DOHH2 (cell line): ENCODE results near the gene PTP4A2.

Experiments used
- H3F3A ChIP-seq: fragments of 200-600 bp; sonication (generic), shearing (Covaris generic); 2 replicates; pipeline ENCODE4 v1.6.0; 2016; ENCODE audit warnings: antibody characterized with exemption, mild to moderate bottlenecking; ENCODE audit not compliant: control insufficient read depth, insufficient read depth
- H3K27ac ChIP-seq: fragments of 200-600 bp; sonication (generic); 2 replicates; pipeline ENCODE4 v1.5.1; 2014; ENCODE audit warnings: low read depth, mild to moderate bottlenecking, low read length, moderate library complexity
- H3K27me3 ChIP-seq: fragments of 200-600 bp; sonication (generic); 2 replicates; pipeline ENCODE4 v1.6.1; 2014; ENCODE audit warnings: mild to moderate bottlenecking, low read length, mixed read lengths; ENCODE audit not compliant: control insufficient read depth
- H3K36me3 ChIP-seq: fragments of 200-600 bp; sonication (generic); 2 replicates; pipeline ENCODE4 v1.6.1; 2014; ENCODE audit warnings: mild to moderate bottlenecking, low read length, moderate library complexity, mixed read lengths; ENCODE audit not compliant: control insufficient read depth
- H3K4me1 ChIP-seq: fragments of 200-600 bp; sonication (generic); 2 replicates; pipeline ENCODE4 v1.6.1; 2014; ENCODE audit warnings: mild to moderate bottlenecking, low read length, mixed read lengths; ENCODE audit not compliant: control insufficient read depth
- H3K4me2 ChIP-seq: fragments of 200-600 bp; sonication (generic); 2 replicates; pipeline ENCODE4 v1.6.0; 2014; ENCODE audit warnings: mild to moderate bottlenecking, low read length, moderate library complexity
- H3K4me3 ChIP-seq: fragments of 200-600 bp; sonication (generic); 2 replicates; pipeline ENCODE4 v1.5.1; 2014; ENCODE audit warnings: mild to moderate bottlenecking, low read length, mixed read lengths
- H3K79me2 ChIP-seq: fragments of 200-600 bp; sonication (generic); 2 replicates; pipeline ENCODE4 v1.6.1; 2014; ENCODE audit warnings: mild to moderate bottlenecking, low read length, mixed read lengths; ENCODE audit not compliant: control insufficient read depth
- H3K9me2 ChIP-seq: fragments of 200-600 bp; sonication (generic); replicated peaks from 2 replicates; pipeline ENCODE4 v1.6.1; 2014; ENCODE audit warnings: mild to moderate bottlenecking, low read length, mixed read lengths; ENCODE audit not compliant: control insufficient read depth
- H3K9me3 ChIP-seq: fragments of 200-600 bp; sonication (generic); 2 replicates; pipeline ENCODE4 v1.6.1; 2014; ENCODE audit warnings: antibody characterized with exemption, low read length, mixed read lengths; ENCODE audit not compliant: control insufficient read depth, insufficient read depth
- H4K20me1 ChIP-seq: fragments of 200-600 bp; sonication (generic); 2 replicates; pipeline ENCODE4 v1.6.0; 2014; ENCODE audit warnings: low read depth, mild to moderate bottlenecking, antibody characterized with exemption, low read length, moderate library complexity; ENCODE audit not compliant: control insufficient read depth, insufficient read depth
- EZH2phosphoT487 ChIP-seq: fragments of 200-600 bp; sonication (generic); IDR thresholded peaks from 2 replicates; pipeline ENCODE4 v1.6.1; 2017; ENCODE audit warnings: borderline replicate concordance, mild to moderate bottlenecking, antibody characterized with exemption, low read length, moderate library complexity, mixed read lengths
- TF ChIP-seq, protein P1 (sequence below): fragments of 200-600 bp; sonication (generic); IDR thresholded peaks from one replicate; pipeline ENCODE4 v1.5.1; 2014; ENCODE audit warnings: antibody characterized with exemption, mild to moderate bottlenecking, low read depth, low read length; ENCODE audit not compliant: poor library complexity, severe bottlenecking

Gene PTP4A2

DNA sequence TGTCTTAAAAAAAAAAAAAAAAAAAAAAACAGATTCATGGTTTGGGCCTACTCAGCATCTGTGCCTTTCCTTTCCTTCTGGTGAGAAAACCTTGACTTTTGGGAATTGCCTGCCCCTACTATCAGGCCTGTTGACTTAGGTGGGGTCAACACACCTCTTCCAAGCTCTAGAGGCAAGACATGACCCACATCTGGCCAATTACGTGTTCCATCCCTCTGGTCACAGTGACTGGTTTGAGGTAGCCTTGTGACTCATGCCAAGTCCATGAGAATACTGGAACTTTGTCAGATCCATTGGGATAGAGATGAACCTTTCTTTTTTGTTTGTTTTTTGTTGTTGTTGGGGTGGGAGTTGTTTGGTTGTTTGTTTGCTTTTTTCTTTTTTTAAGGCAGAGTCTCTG is 38.2 kb upstream of the PTP4A2 start:
- TF ChIP-seq, protein P1, sequence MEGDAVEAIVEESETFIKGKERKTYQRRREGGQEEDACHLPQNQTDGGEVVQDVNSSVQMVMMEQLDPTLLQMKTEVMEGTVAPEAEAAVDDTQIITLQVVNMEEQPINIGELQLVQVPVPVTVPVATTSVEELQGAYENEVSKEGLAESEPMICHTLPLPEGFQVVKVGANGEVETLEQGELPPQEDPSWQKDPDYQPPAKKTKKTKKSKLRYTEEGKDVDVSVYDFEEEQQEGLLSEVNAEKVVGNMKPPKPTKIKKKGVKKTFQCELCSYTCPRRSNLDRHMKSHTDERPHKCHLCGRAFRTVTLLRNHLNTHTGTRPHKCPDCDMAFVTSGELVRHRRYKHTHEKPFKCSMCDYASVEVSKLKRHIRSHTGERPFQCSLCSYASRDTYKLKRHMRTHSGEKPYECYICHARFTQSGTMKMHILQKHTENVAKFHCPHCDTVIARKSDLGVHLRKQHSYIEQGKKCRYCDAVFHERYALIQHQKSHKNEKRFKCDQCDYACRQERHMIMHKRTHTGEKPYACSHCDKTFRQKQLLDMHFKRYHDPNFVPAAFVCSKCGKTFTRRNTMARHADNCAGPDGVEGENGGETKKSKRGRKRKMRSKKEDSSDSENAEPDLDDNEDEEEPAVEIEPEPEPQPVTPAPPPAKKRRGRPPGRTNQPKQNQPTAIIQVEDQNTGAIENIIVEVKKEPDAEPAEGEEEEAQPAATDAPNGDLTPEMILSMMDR = no peak
- TF ChIP-seq EZH2phosphoT487 = no peak
- Histone ChIP-seq H3K4me2 (no peak overlapping the region), H3K27ac (no peak overlapping the region)

DNA sequence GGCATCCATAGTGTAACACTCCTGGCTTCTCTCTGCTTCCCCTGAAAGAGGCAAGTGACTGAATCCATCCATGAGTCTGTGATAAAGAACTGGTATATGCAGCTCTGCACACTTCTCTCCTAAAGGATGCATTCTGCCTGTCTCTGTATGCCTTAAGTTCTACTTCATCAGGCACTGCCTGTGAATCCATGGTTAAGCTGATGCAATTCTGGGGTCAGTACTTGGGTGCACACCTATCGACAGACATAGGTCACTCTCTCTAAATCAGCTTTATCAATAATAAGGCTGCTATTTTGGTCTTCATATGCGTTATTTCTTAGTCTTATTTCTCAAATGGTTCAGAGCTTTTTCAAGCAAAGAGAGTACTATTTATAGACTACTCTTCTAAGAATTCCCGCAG is 32.7 kb upstream of the PTP4A2 start:
- Histone ChIP-seq H3K4me3 (no peak overlapping the region), H3F3A (no peaks in the 10 kb centered on the region), H3K4me2 (no peak overlapping the region), H3K4me1 (no peaks in the 10 kb centered on the region), H3K27ac (no peak overlapping the region), H3K9me2 (no peaks in the 10 kb centered on the region), H3K9me3 (no peaks in the 10 kb centered on the region), H4K20me1 (no peaks in the 10 kb centered on the region), H3K27me3 (peaks cover 4% of the 10 kb centered on the region), H3K36me3 (no peaks in the 10 kb centered on the region), H3K79me2 (no peaks in the 10 kb centered on the region)
- TF ChIP-seq, protein P1 = no peak
- no peak for TF ChIP-seq EZH2phosphoT487

More for the DNA sequence above, 38.2 kb upstream of the PTP4A2 start:
- H3K9me2 ChIP-seq = no peaks in the 10 kb centered on the region
- H3K4me1 ChIP-seq = peaks cover 10% of the 10 kb centered on the region
- H3K4me3 ChIP-seq = no peak overlapping the region
- H3K79me2 ChIP-seq = no peaks in the 10 kb centered on the region
- H4K20me1 ChIP-seq = no peaks in the 10 kb centered on the region
- no peaks in the 10 kb centered on the region for H3K27me3 ChIP-seq
- H3K36me3 ChIP-seq = no peaks in the 10 kb centered on the region
- peaks cover under 1% of the 10 kb centered on the region; the same call in 1 of the 2 replicates for H3F3A ChIP-seq
- no peaks in the 10 kb centered on the region for H3K9me3 ChIP-seq

DNA sequence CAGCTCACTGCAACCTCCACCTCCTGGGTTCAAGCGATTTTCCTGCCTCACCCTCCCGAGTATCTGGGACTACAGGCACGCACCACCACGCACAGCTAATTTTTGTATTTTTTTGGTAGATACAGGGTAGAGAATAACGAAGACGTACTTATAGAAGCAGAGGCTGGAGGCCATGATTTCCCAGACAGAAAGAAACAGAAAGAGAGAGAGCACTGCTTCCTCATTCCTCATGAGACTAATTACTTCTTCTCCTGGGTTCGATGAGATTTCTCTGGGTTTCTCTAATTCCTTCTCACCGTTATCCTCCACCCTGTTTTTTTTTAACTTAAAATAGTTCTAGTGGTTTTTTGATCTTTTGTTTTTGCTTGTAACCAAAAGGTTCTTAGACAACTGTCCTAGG is 23.4 kb upstream of the PTP4A2 start:
- Histone ChIP-seq H3F3A (no peaks in the 10 kb centered on the region), H3K4me2 (no peak overlapping the region), H3K27ac (no peak overlapping the region), H4K20me1 (no peaks in the 10 kb centered on the region), H3K4me1 (peaks cover 24% of the 10 kb centered on the region), H3K27me3 (no peaks in the 10 kb centered on the region), H3K4me3 (no peak overlapping the region), H3K79me2 (no peaks in the 10 kb centered on the region), H3K9me2 (no peaks in the 10 kb centered on the region), H3K36me3 (no peaks in the 10 kb centered on the region), H3K9me3 (no peaks in the 10 kb centered on the region)
- no peak for TF ChIP-seq EZH2phosphoT487
- TF ChIP-seq, protein P1 = no peak
